GM12878 (cell line): ENCODE measurements around the gene NMRK1. TPM values are rescaled to one million over a fixed set of nuclear protein-coding genes. Genes with fewer than 3 reads are reported as not detected.

Source experiments
- ATAC-seq: fragments of 200-7000 bp; cut with Tn5 transposase; 3 replicates; pipeline ENCODE4 v1.9.1; 2020; ENCODE audit warnings: mild to moderate bottlenecking, moderate library complexity
- BruUV-seq: library from RNA; stranded (reverse); fragments of 400-500 nt; replicated peaks from 2 replicates; lab custom pipeline; 2021; lab: Mats Ljungman, UMichigan
- CTCF ChIA-PET: fragments of 300-600 bp; sonication (Branson Sonifier 250); formaldehyde crosslinking; extraction: SDS; loops from one replicate; lab custom pipeline; 2021; ENCODE audit warnings: inconsistent platforms; lab: Yijun Ruan, JAX
- POLR2A ChIA-PET: fragments of 350-600 bp; formaldehyde crosslinking; extraction: SDS; loops from one replicate; lab custom pipeline; 2021; ENCODE audit warnings: inconsistent platforms; lab: Charles Lee
- RAD21 ChIA-PET: fragments of 300-600 bp; sonication (Branson Sonifier 250); formaldehyde crosslinking; loops from one replicate; lab custom pipeline; 2023; ENCODE audit warnings: antibody characterized with exemption; ENCODE audit not compliant: unreplicated experiment; lab: Charles Lee
- SMC1A ChIA-PET: fragments of 300-600 bp; sonication (Branson Sonifier 250); formaldehyde crosslinking; loops from one replicate; lab custom pipeline; 2023; ENCODE audit not compliant: unreplicated experiment, uncharacterized antibody; lab: Charles Lee
- DNase-seq: peaks from one replicate; pipeline ENCODE4 v3.0.0-alpha.2; 2011; ENCODE audit warnings: low read depth, low spot score
- FAIRE-seq: peaks from 3 replicates; lab custom pipeline; 2011; peaks lifted over from hg19 to GRCh38; lab: Jason Lieb, UNC
- H2AFZ ChIP-seq: 2 replicates; pipeline ENCODE4 v1.6.0; 2011; ENCODE audit warnings: low read depth, low read length, control low read depth; ENCODE audit not compliant: control insufficient read depth
- H3K27ac ChIP-seq: 2 replicates; pipeline ENCODE4 v1.5.1; 2011; ENCODE audit warnings: control low read depth; ENCODE audit not compliant: control insufficient read depth, insufficient read depth
- H3K27me3 ChIP-seq, 2 experiments: replicated peaks in 1 of 2; 2 replicates each; pipeline versions ENCODE4 v1.6.0 to v1.6.1; 2011; ENCODE audit warnings: low read length in 1 of 2; ENCODE audit not compliant: control insufficient read depth in 2 of 2, insufficient read depth in 2 of 2
- H3K36me3 ChIP-seq, 2 experiments: 2 replicates each; pipeline ENCODE4 v1.5.1; 2011; ENCODE audit warnings: low read length in 1 of 2; ENCODE audit not compliant: control insufficient read depth in 2 of 2, insufficient read depth in 2 of 2
- H3K4me1 ChIP-seq: 2 replicates; pipeline ENCODE4 v1.6.1; 2011; ENCODE audit warnings: mild to moderate bottlenecking, low read length, moderate library complexity, mixed read lengths; ENCODE audit not compliant: control insufficient read depth, insufficient read depth
- H3K4me2 ChIP-seq: 2 replicates; pipeline ENCODE4 v1.6.0; 2011; ENCODE audit warnings: control low read depth; ENCODE audit not compliant: control insufficient read depth, insufficient read depth
- H3K4me3 ChIP-seq: fragments of 200-600 bp; sonication (generic); 2 replicates; pipeline ENCODE4 v1.5.1; 2016
- H3K79me2 ChIP-seq: 2 replicates; pipeline ENCODE4 v1.6.0; 2011; ENCODE audit warnings: low read length; ENCODE audit not compliant: control insufficient read depth, insufficient read depth
- H3K9ac ChIP-seq: 2 replicates; pipeline ENCODE4 v1.8.0; 2011; ENCODE audit warnings: low read length, control low read depth, mixed read lengths; ENCODE audit not compliant: control insufficient read depth, insufficient read depth
- H3K9me3 ChIP-seq: replicated peaks from 3 replicates; pipeline ENCODE4 v1.5.1; 2011; ENCODE audit warnings: mild to moderate bottlenecking, low read length; ENCODE audit not compliant: control insufficient read depth, insufficient read depth
- H4K20me1 ChIP-seq: 2 replicates; pipeline ENCODE4 v1.6.0; 2011; ENCODE audit not compliant: control insufficient read depth, insufficient read depth
- BCL11A ChIP-seq: IDR thresholded peaks from 2 replicates; pipeline ENCODE4 v1.6.1; 2011; ENCODE audit warnings: low read depth, low read length
- CBFB ChIP-seq: IDR thresholded peaks from 2 replicates; pipeline ENCODE4 v1.6.1; 2016; ENCODE audit warnings: antibody characterized with exemption, low read depth
- CBX3 ChIP-seq: fragments of 200-600 bp; sonication (generic); IDR thresholded peaks from 2 replicates; pipeline ENCODE4 v1.6.1; 2016; ENCODE audit warnings: low read depth, borderline replicate concordance
- IKZF2 ChIP-seq, 2 experiments: fragments of 450-650 bp; IDR thresholded peaks; 2 replicates each; pipeline ENCODE4 v1.6.1; 2017; ENCODE audit warnings: mild to moderate bottlenecking in 2 of 2, moderate library complexity in 2 of 2
- IRF4 ChIP-seq: IDR thresholded peaks from 2 replicates; pipeline ENCODE4 v1.6.1; 2011; ENCODE audit warnings: low read depth, low read length
- RAD51 ChIP-seq: fragments of 450-650 bp; IDR thresholded peaks from 2 replicates; pipeline ENCODE4 v1.6.1; 2016; ENCODE audit warnings: moderate library complexity, mild to moderate bottlenecking, inconsistent platforms
- SIX5 ChIP-seq: IDR thresholded peaks from 2 replicates; pipeline ENCODE4 v1.6.1; 2011; ENCODE audit warnings: mild to moderate bottlenecking, low read depth, low read length, moderate library complexity; ENCODE audit not compliant: severe bottlenecking
- SMARCA5 ChIP-seq: fragments of 450-650 bp; IDR thresholded peaks from 2 replicates; pipeline ENCODE4 v1.6.1; 2017; ENCODE audit warnings: mild to moderate bottlenecking
- SUPT20H ChIP-seq: IDR thresholded peaks from 2 replicates; pipeline ENCODE4 v1.6.1; 2011; ENCODE audit warnings: low read depth, mild to moderate bottlenecking, low read length, moderate library complexity, borderline replicate concordance; ENCODE audit not compliant: control insufficient read depth
- ZNF207 ChIP-seq: fragments of 450-650 bp; IDR thresholded peaks from 2 replicates; pipeline ENCODE4 v1.6.1; 2014; ENCODE audit warnings: antibody characterized with exemption, mild to moderate bottlenecking, borderline replicate concordance
- ZZZ3 ChIP-seq: IDR thresholded peaks from 2 replicates; pipeline ENCODE4 v1.6.1; 2011; ENCODE audit warnings: low read depth; ENCODE audit not compliant: control insufficient read depth, insufficient read length
- WGBS: methylation state at CpG from one replicate; pipeline ENCODE4 v1.1.6; 2016; ENCODE audit warnings: low lambda C conversion rate; ENCODE audit not compliant: insufficient replicate concordance, insufficient coverage; ENCODE audit errors: missing lambda C conversion rate; 5-methylcytosine and 5-hydroxymethylcytosine counted together
- in situ Hi-C: fragments of 300-500 bp; cut with MboI; formaldehyde crosslinking; loops from 9 replicates; pipeline ENCODE4 v1.14.3; 2018; ENCODE audit warnings: mixed read lengths
- intact Hi-C: fragments of 100-400 bp; cut with micrococcal nuclease; formaldehyde crosslinking; loops from one replicate; pipeline ENCODE4 v1.14.2; 2022; ENCODE audit not compliant: unreplicated experiment
- polyA plus RNA-seq, 11 experiments: library from polyadenylated mRNA; depleted of rRNA in 4 of 11; unstranded in 6 of 11; stranded (reverse) in 5 of 11; fragments of >200 nt; fragmentation: Nextera tagmentation in 4 of 11; fragmentation: Illumina TruSeq in 1 of 11; extraction: Ambion mirVana in 4 of 11; extraction: Trizol in 1 of 11; gene quantifications; 1 replicate in 1 of 11; 2 replicates in 10 of 11; pipeline versions ENCODE4 v1.2.1 to v1.2.3, GENCODE V29; 2011 to 2016; ENCODE audit warnings: inconsistent platforms in 2 of 11, missing spikeins in 2 of 11, low read depth in 1 of 11
- total RNA-seq, 4 experiments: library from RNA; depleted of rRNA in 3 of 4; stranded (reverse); fragments of >200 nt in 3 of 4; fragmentation: Illumina TruSeq in 1 of 4; extraction: Trizol in 1 of 4; gene quantifications; 2 replicates each; pipeline versions ENCODE4 v1.2.1 to v1.2.3, GENCODE V29; 2013 to 2021
- TF ChIP-seq, protein P1 (sequence below): IDR thresholded peaks from 2 replicates; pipeline ENCODE4 v1.6.1; 2011; ENCODE audit warnings: low read depth, mild to moderate bottlenecking, low read length, moderate library complexity, borderline replicate concordance; ENCODE audit errors: extremely low read depth
- TF ChIP-seq, protein P2 (sequence below): fragments of 450-650 bp; IDR thresholded peaks from 2 replicates; pipeline ENCODE4 v1.6.1; 2017; ENCODE audit warnings: mild to moderate bottlenecking, moderate library complexity

The NMRK1 gene
- total and polyA plus RNA-seq, 10 of the 15 experiments (the other 5 are each of a cell fraction or from before 2014, with no cell fraction given): 8.4 to 17.2 (median 12.1) TPM

DNA sequence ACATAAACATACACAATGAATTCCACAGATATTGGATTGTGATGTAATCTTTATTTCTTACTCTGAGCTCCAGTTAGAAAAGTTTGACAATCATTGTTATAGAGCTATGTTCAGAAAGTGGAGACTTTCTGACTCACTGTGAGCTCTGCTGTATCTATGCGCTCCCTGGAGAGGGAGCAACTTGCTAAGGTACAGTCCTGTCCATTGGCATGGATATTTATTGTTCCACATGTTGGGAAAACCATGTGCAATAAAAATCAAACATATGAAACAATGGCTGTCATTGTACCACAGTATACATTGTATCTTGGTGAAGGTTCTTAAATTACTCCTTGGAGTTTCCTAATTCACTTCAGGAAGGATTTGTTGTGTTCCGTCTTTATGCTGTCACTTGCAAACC, 26.8 kb downstream of the NMRK1 start:
- POLR2A ChIA-PET: no interaction called here
- Histone ChIP-seq H3K9ac (no peak overlapping the region), H3K9me3 (no peaks in the 10 kb centered on the region), H2AFZ (no peak overlapping the region), H3K79me2 (no peaks in the 10 kb centered on the region), H3K27me3 (no peaks in the 10 kb centered on the region), H3K4me2 (no peak overlapping the region), H4K20me1 (no peaks in the 10 kb centered on the region), H3K36me3 (no peaks in the 10 kb centered on the region), H3K27ac (no peak overlapping the region), H3K4me3 (no peak overlapping the region), H3K4me1 (no peaks in the 10 kb centered on the region)
- in situ Hi-C loops: no loop called here
- WGBS: 98% methylated on average over 2 of the region's 2 CpGs
- SMC1A ChIA-PET: interaction anchor here (1.0 kb wide), 1 partner anchor 11 kb away, joined by 4 read pairs; no protein-coding TSS in a partner anchor
- intact Hi-C loops: no loop called here
- no peak for TF ChIP-seq CBFB
- TF ChIP-seq, protein P1, sequence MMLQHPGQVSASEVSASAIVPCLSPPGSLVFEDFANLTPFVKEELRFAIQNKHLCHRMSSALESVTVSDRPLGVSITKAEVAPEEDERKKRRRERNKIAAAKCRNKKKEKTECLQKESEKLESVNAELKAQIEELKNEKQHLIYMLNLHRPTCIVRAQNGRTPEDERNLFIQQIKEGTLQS: no peak
- no peak for TF ChIP-seq IKZF2 (IDR thresholded peaks at IDR 0.05)
- TF ChIP-seq, protein P2, sequence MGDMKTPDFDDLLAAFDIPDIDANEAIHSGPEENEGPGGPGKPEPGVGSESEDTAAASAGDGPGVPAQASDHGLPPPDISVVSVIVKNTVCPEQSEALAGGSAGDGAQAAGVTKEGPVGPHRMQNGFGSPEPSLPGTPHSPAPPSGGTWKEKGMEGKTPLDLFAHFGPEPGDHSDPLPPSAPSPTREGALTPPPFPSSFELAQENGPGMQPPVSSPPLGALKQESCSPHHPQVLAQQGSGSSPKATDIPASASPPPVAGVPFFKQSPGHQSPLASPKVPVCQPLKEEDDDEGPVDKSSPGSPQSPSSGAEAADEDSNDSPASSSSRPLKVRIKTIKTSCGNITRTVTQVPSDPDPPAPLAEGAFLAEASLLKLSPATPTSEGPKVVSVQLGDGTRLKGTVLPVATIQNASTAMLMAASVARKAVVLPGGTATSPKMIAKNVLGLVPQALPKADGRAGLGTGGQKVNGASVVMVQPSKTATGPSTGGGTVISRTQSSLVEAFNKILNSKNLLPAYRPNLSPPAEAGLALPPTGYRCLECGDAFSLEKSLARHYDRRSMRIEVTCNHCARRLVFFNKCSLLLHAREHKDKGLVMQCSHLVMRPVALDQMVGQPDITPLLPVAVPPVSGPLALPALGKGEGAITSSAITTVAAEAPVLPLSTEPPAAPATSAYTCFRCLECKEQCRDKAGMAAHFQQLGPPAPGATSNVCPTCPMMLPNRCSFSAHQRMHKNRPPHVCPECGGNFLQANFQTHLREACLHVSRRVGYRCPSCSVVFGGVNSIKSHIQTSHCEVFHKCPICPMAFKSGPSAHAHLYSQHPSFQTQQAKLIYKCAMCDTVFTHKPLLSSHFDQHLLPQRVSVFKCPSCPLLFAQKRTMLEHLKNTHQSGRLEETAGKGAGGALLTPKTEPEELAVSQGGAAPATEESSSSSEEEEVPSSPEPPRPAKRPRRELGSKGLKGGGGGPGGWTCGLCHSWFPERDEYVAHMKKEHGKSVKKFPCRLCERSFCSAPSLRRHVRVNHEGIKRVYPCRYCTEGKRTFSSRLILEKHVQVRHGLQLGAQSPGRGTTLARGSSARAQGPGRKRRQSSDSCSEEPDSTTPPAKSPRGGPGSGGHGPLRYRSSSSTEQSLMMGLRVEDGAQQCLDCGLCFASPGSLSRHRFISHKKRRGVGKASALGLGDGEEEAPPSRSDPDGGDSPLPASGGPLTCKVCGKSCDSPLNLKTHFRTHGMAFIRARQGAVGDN: no peak
- TF ChIP-seq IRF4: no peak
- TF ChIP-seq SUPT20H: no peak
- TF ChIP-seq BCL11A: no peak
- TF ChIP-seq CBX3: no peak
- no peak for TF ChIP-seq SIX5
- no peak for TF ChIP-seq ZZZ3
- TF ChIP-seq RAD51: no peak
- no peak for TF ChIP-seq SMARCA5
- TF ChIP-seq ZNF207: no peak
- RAD21 ChIA-PET: no interaction called here
- BruUV-seq: no TSS peak
- FAIRE-seq (no peak), ATAC-seq (no peak), DNase-seq (no peak)
- CTCF ChIA-PET: no interaction called here
